Activated CD8-positive, alpha-beta memory T cell treated with anti-CD3 and anti-CD28 coated beads, Interleukin-2, amount 10 ng/mL, durations not matched to agents 7 days and 5 days (primary cell): Measurements from ENCODE around the gene IGSF21. TPM values are rescaled to one million over a fixed set of nuclear protein-coding genes. Genes with fewer than 3 reads are reported as not detected.

Source experiments
- ATAC-seq: fragments of 150-1000 bp; cut with Tn5 transposase; one replicate; pipeline ENCODE4 v1.10.0; 2021; ENCODE audit warnings: moderate library complexity
- CTCF ChIA-PET: fragments of 350-600 bp; sonication (Branson Sonifier 250); formaldehyde crosslinking; loops from one replicate; lab custom pipeline; 2021; ENCODE audit warnings: antibody characterized with exemption; lab: Charles Lee
- DNase-seq: peaks from one replicate; pipeline ENCODE4 v3.0.0-alpha.2; 2020
- H3K27ac Mint-ChIP-seq: one replicate; pipeline ENCODE4 v1.8.0; 2021; ENCODE audit warnings: mild to moderate bottlenecking, mixed read lengths
- H3K27me3 Mint-ChIP-seq: one replicate; pipeline ENCODE4 v1.8.0; 2021; ENCODE audit warnings: mixed read lengths
- H3K36me3 Mint-ChIP-seq: one replicate; pipeline ENCODE4 v1.8.0; 2021; ENCODE audit warnings: mild to moderate bottlenecking, mixed read lengths
- H3K4me1 Mint-ChIP-seq: one replicate; pipeline ENCODE4 v1.8.0; 2021; ENCODE audit warnings: mixed read lengths
- H3K4me3 Mint-ChIP-seq: one replicate; pipeline ENCODE4 v1.8.0; 2021; ENCODE audit warnings: mild to moderate bottlenecking, moderate library complexity, mixed read lengths
- H3K9me3 Mint-ChIP-seq: one replicate; pipeline ENCODE4 v1.8.0; 2022; ENCODE audit warnings: low read depth, mixed read lengths
- total RNA-seq, 2 experiments: library from RNA; stranded (reverse); gene quantifications; one replicate each; pipeline ENCODE4 v1.2.3, GENCODE V29; 2021

The IGSF21 gene
- total RNA-seq, 2 experiments from 2014 or later, result not detected

GRCh38 chr1:18134324-18135046 is 26.9 kb downstream of the IGSF21 start:
- H3K27me3 Mint-ChIP-seq, result peaks cover 2% of the 10 kb centered on the region
- ATAC-seq (no peak), DNase-seq (no peak)
- no peak overlapping the region for H3K27ac Mint-ChIP-seq
- H3K9me3 Mint-ChIP-seq, result no peaks in the 10 kb centered on the region
- no peak overlapping the region for H3K4me3 Mint-ChIP-seq
- H3K36me3 Mint-ChIP-seq, result no peaks in the 10 kb centered on the region
- H3K4me1 Mint-ChIP-seq, result no peaks in the 10 kb centered on the region
- CTCF ChIA-PET, result no interaction called here

GRCh38 chr1:18137759-18138345 is 30.3 kb downstream of the IGSF21 start:
- H3K27ac Mint-ChIP-seq, result no peak overlapping the region
- DNase-seq, result no peak
- no peaks in the 10 kb centered on the region for H3K36me3 Mint-ChIP-seq
- peaks cover 2% of the 10 kb centered on the region for H3K27me3 Mint-ChIP-seq
- no peaks in the 10 kb centered on the region for H3K9me3 Mint-ChIP-seq
- H3K4me3 Mint-ChIP-seq, result no peak overlapping the region
- no peaks in the 10 kb centered on the region for H3K4me1 Mint-ChIP-seq
- ATAC-seq, result no peak
- CTCF ChIA-PET, result no interaction called here

GRCh38 chr1:18139198-18139981 is 31.8 kb downstream of the IGSF21 start:
- ATAC-seq, result no peak
- Mint-ChIP-seq H3K36me3 (no peaks in the 10 kb centered on the region), H3K9me3 (no peaks in the 10 kb centered on the region), H3K4me1 (no peaks in the 10 kb centered on the region), H3K27ac (no peak overlapping the region), H3K4me3 (no peak overlapping the region), H3K27me3 (no peaks in the 10 kb centered on the region)
- CTCF ChIA-PET, result no interaction called here
- no peak for DNase-seq

- Mint-ChIP-seq H3K27ac (no peak overlapping the region), H3K4me3 (no peak overlapping the region), H3K36me3 (no peaks in the 10 kb centered on the region), H3K9me3 (no peaks in the 10 kb centered on the region), H3K4me1 (no peaks in the 10 kb centered on the region), H3K27me3 (no peaks in the 10 kb centered on the region)
- CTCF ChIA-PET, result no interaction called here
- ATAC-seq, result no peak
- no peak for DNase-seq
Observed at GRCh38 chr1:18140411-18140810, 32.8 kb downstream of the IGSF21 start.

- no peak overlapping the region for H3K4me3 Mint-ChIP-seq
- CTCF ChIA-PET, result no interaction called here
- no peak for ATAC-seq
Observed at GRCh38 chr1:18141661-18142060, 34.1 kb downstream of the IGSF21 start.

GRCh38 chr1:18142471-18142870 is 34.9 kb downstream of the IGSF21 start:
- Mint-ChIP-seq H3K4me1 (no peaks in the 10 kb centered on the region), H3K9me3 (no peaks in the 10 kb centered on the region), H3K27ac (no peak overlapping the region), H3K4me3 (no peak overlapping the region), H3K27me3 (no peaks in the 10 kb centered on the region), H3K36me3 (no peaks in the 10 kb centered on the region)
- ATAC-seq, result no peak
- CTCF ChIA-PET, result no interaction called here
- DNase-seq, result no peak

More at GRCh38 chr1:18141661-18142060, 34.1 kb downstream of the IGSF21 start:
- Mint-ChIP-seq H3K36me3 (no peaks in the 10 kb centered on the region), H3K9me3 (no peaks in the 10 kb centered on the region), H3K27ac (no peak overlapping the region), H3K4me1 (no peaks in the 10 kb centered on the region), H3K27me3 (no peaks in the 10 kb centered on the region)
- DNase-seq, result no peak

- ATAC-seq (no peak), DNase-seq (no peak)
- Mint-ChIP-seq H3K4me1 (no peaks in the 10 kb centered on the region), H3K27me3 (no peaks in the 10 kb centered on the region), H3K36me3 (no peaks in the 10 kb centered on the region), H3K27ac (no peak overlapping the region), H3K4me3 (no peak overlapping the region), H3K9me3 (no peaks in the 10 kb centered on the region)
- CTCF ChIA-PET, result no interaction called here
Observed at GRCh38 chr1:18142969-18143368, 35.4 kb downstream of the IGSF21 start.

GRCh38 chr1:18144062-18144461 is 36.5 kb downstream of the IGSF21 start:
- Mint-ChIP-seq H3K4me1 (no peaks in the 10 kb centered on the region), H3K9me3 (no peaks in the 10 kb centered on the region)

GRCh38 chr1:18144916-18145647 is 37.5 kb downstream of the IGSF21 start:
- H3K36me3 Mint-ChIP-seq, result no peaks in the 10 kb centered on the region

More at GRCh38 chr1:18144062-18144461, 36.5 kb downstream of the IGSF21 start:
- H3K27ac Mint-ChIP-seq, result no peak overlapping the region
- no peak for ATAC-seq
- DNase-seq, result no peak
- CTCF ChIA-PET, result interaction anchor here (0.7 kb wide), 1 partner anchor 16 kb away, joined by 3 read pairs; no protein-coding TSS in a partner anchor
- no peaks in the 10 kb centered on the region for H3K36me3 Mint-ChIP-seq
- H3K27me3 Mint-ChIP-seq, result no peaks in the 10 kb centered on the region
- H3K4me3 Mint-ChIP-seq, result no peak overlapping the region

GRCh38 chr1:18145851-18146618 is 38.4 kb downstream of the IGSF21 start:
- Mint-ChIP-seq H3K27me3 (no peaks in the 10 kb centered on the region), H3K4me3 (no peak overlapping the region), H3K9me3 (no peaks in the 10 kb centered on the region), H3K36me3 (no peaks in the 10 kb centered on the region), H3K27ac (no peak overlapping the region), H3K4me1 (no peaks in the 10 kb centered on the region)
- ATAC-seq (no peak), DNase-seq (no peak)
- CTCF ChIA-PET, result no interaction called here

More at GRCh38 chr1:18144916-18145647, 37.5 kb downstream of the IGSF21 start:
- no peak for DNase-seq
- no peaks in the 10 kb centered on the region for H3K9me3 Mint-ChIP-seq
- no peaks in the 10 kb centered on the region for H3K4me1 Mint-ChIP-seq
- H3K27me3 Mint-ChIP-seq, result no peaks in the 10 kb centered on the region
- H3K4me3 Mint-ChIP-seq, result no peak overlapping the region
- CTCF ChIA-PET, result interaction anchor here (0.7 kb wide), 1 partner anchor 17 kb away, joined by 3 read pairs; no protein-coding TSS in a partner anchor
- no peak overlapping the region for H3K27ac Mint-ChIP-seq
- no peak for ATAC-seq

GRCh38 chr1:18146886-18147285 is 39.3 kb downstream of the IGSF21 start:
- no peaks in the 10 kb centered on the region for H3K36me3 Mint-ChIP-seq
- DNase-seq (no peak), ATAC-seq (no peak)
- CTCF ChIA-PET, result no interaction called here
- H3K27me3 Mint-ChIP-seq, result no peaks in the 10 kb centered on the region
- H3K9me3 Mint-ChIP-seq, result no peaks in the 10 kb centered on the region
- no peaks in the 10 kb centered on the region for H3K4me1 Mint-ChIP-seq
- H3K27ac Mint-ChIP-seq, result no peak overlapping the region
- no peak overlapping the region for H3K4me3 Mint-ChIP-seq

- Mint-ChIP-seq H3K36me3 (no peaks in the 10 kb centered on the region), H3K27me3 (no peaks in the 10 kb centered on the region), H3K9me3 (no peaks in the 10 kb centered on the region), H3K27ac (no peak overlapping the region), H3K4me1 (no peaks in the 10 kb centered on the region), H3K4me3 (no peak overlapping the region)
- no peak for DNase-seq
- ATAC-seq, result no peak
- CTCF ChIA-PET, result no interaction called here
Observed at GRCh38 chr1:18147672-18148071, 40.1 kb downstream of the IGSF21 start.
